WTC11 (cell line): Measurements from ENCODE around the gene LMO1. TPM values are rescaled to one million over a fixed set of nuclear protein-coding genes. Genes with fewer than 3 reads are reported as not detected.

Experiments used
- ATAC-seq: fragments of 200-7000 bp; cut with Tn5 transposase; 2 replicates; pipeline ENCODE4 v1.10.0; 2021; ENCODE audit warnings: mild to moderate bottlenecking, moderate library complexity
- CTCF ChIA-PET: fragments of 300-600 bp; sonication (Branson Sonifier 250); formaldehyde crosslinking; loops from one replicate; lab custom pipeline; 2021; ENCODE audit warnings: antibody characterized with exemption; lab: Charles Lee
- POLR2A ChIA-PET: fragments of 350-600 bp; sonication (Branson Sonifier 250); formaldehyde crosslinking; loops from one replicate; lab custom pipeline; 2021; ENCODE audit warnings: antibody characterized with exemption; lab: Charles Lee
- DNase-seq: peaks from one replicate; pipeline ENCODE4 v3.0.0; 2021; ENCODE audit warnings: low spot score
- H3K27ac Mint-ChIP-seq: 2 replicates; pipeline ENCODE4 v1.8.0; 2021; ENCODE audit warnings: mixed read lengths
- H3K27me3 Mint-ChIP-seq: 2 replicates; pipeline ENCODE4 v1.8.0; 2021; ENCODE audit warnings: low read depth, mild to moderate bottlenecking, moderate library complexity, mixed read lengths
- H3K36me3 Mint-ChIP-seq: 2 replicates; pipeline ENCODE4 v1.8.0; 2021; ENCODE audit warnings: mixed read lengths
- H3K4me1 Mint-ChIP-seq: 2 replicates; pipeline ENCODE4 v1.8.0; 2022; ENCODE audit warnings: mixed read lengths
- H3K4me3 Mint-ChIP-seq: 2 replicates; pipeline ENCODE4 v1.8.0; 2021; ENCODE audit warnings: mild to moderate bottlenecking, moderate library complexity, mixed read lengths
- H3K9me3 Mint-ChIP-seq: 2 replicates; pipeline ENCODE4 v1.8.0; 2021; ENCODE audit warnings: mixed read lengths
- ATF2 ChIP-seq: sonication (generic); formaldehyde crosslinking; IDR thresholded peaks from 2 replicates; pipeline ENCODE4 v1.8.1; 2022; ENCODE audit warnings: low read depth, missing genetic modification reagents, borderline replicate concordance
- CREB1 ChIP-seq: sonication (generic); formaldehyde crosslinking; IDR thresholded peaks from 2 replicates; pipeline ENCODE4 v1.8.0; 2023; ENCODE audit warnings: mild to moderate bottlenecking, missing genetic modification reagents
- CREM ChIP-seq: sonication (generic); formaldehyde crosslinking; IDR thresholded peaks from 2 replicates; pipeline ENCODE4 v1.8.1; 2022; ENCODE audit warnings: mild to moderate bottlenecking, missing genetic modification reagents, moderate library complexity
- CTCF ChIP-seq: fragments of 200-600 bp; IDR thresholded peaks from 2 replicates; pipeline ENCODE4 v1.8.0; 2022; ENCODE audit warnings: antibody characterized with exemption
- ESRRA ChIP-seq: sonication (generic); formaldehyde crosslinking; IDR thresholded peaks from 2 replicates; pipeline ENCODE4 v1.8.1; 2022; ENCODE audit warnings: mild to moderate bottlenecking, missing genetic modification reagents, borderline replicate concordance
- FOXJ3 ChIP-seq: sonication (generic); formaldehyde crosslinking; IDR thresholded peaks from 2 replicates; pipeline ENCODE4 v1.9.0; 2021; ENCODE audit warnings: missing genetic modification reagents, mild to moderate bottlenecking, borderline replicate concordance
- GTF2I ChIP-seq: fragments of 250-450 bp; sonication (Bioruptor Pico); conservative IDR thresholded peaks from 2 replicates; pipeline ENCODE4 v1.4.0; 2021; ENCODE audit warnings: mild to moderate bottlenecking
- JAZF1 ChIP-seq: fragments of 250-450 bp; sonication (Bioruptor Pico); IDR thresholded peaks from 2 replicates; pipeline ENCODE4 v1.9.0; 2021; ENCODE audit warnings: moderate library complexity, mild to moderate bottlenecking, inconsistent platforms
- JUN ChIP-seq: sonication (generic); formaldehyde crosslinking; IDR thresholded peaks from 2 replicates; pipeline ENCODE4 v1.8.0; 2023; ENCODE audit warnings: mild to moderate bottlenecking, missing genetic modification reagents
- MXD4 ChIP-seq: fragments of 250-450 bp; sonication (Bioruptor Pico); IDR thresholded peaks from 2 replicates; pipeline ENCODE4 v1.8.0; 2021; ENCODE audit warnings: mild to moderate bottlenecking, moderate library complexity, borderline replicate concordance
- NFE2L1 ChIP-seq: sonication (generic); formaldehyde crosslinking; IDR thresholded peaks from 2 replicates; pipeline ENCODE4 v1.8.1; 2023; ENCODE audit warnings: missing genetic modification reagents
- PRDM15 ChIP-seq: sonication (generic); formaldehyde crosslinking; IDR thresholded peaks from 2 replicates; pipeline ENCODE4 v1.8.0; 2022; ENCODE audit warnings: missing genetic modification reagents
- PRRX2 ChIP-seq: fragments of 250-450 bp; sonication (Bioruptor Pico); IDR thresholded peaks from 2 replicates; pipeline ENCODE4 v1.8.0; 2021; ENCODE audit warnings: mild to moderate bottlenecking
- RORB ChIP-seq: fragments of 250-450 bp; sonication (Bioruptor Pico); IDR thresholded peaks from 2 replicates; pipeline ENCODE4 v1.9.0; 2021; ENCODE audit warnings: mild to moderate bottlenecking
- SOX15 ChIP-seq: fragments of 250-450 bp; sonication (Bioruptor Pico); IDR thresholded peaks from 2 replicates; pipeline ENCODE4 v1.9.0; 2021; ENCODE audit warnings: mild to moderate bottlenecking
- SP1 ChIP-seq: sonication (generic); formaldehyde crosslinking; conservative IDR thresholded peaks from 2 replicates; pipeline ENCODE4 v1.8.1; 2022; ENCODE audit warnings: missing genetic modification reagents
- TCF7 ChIP-seq: sonication (generic); formaldehyde crosslinking; IDR thresholded peaks from 2 replicates; pipeline ENCODE4 v1.8.0; 2022; ENCODE audit warnings: mild to moderate bottlenecking, low read depth, missing genetic modification reagents, moderate library complexity
- TEAD1 ChIP-seq: sonication (generic); formaldehyde crosslinking; IDR thresholded peaks from 2 replicates; pipeline ENCODE4 v1.8.0; 2022; ENCODE audit warnings: mild to moderate bottlenecking, missing genetic modification reagents
- USF2 ChIP-seq: sonication (generic); formaldehyde crosslinking; IDR thresholded peaks from 2 replicates; pipeline ENCODE4 v1.8.1; 2023; ENCODE audit warnings: mild to moderate bottlenecking, missing genetic modification reagents, moderate library complexity
- ZBTB43 ChIP-seq: sonication (generic); formaldehyde crosslinking; IDR thresholded peaks from 2 replicates; pipeline ENCODE4 v1.8.1; 2023; ENCODE audit warnings: mild to moderate bottlenecking, missing genetic modification reagents
- ZNF232 ChIP-seq: sonication (generic); formaldehyde crosslinking; IDR thresholded peaks from 2 replicates; pipeline ENCODE4 v1.8.0; 2022; ENCODE audit warnings: mild to moderate bottlenecking, missing genetic modification reagents
- ZNF317 ChIP-seq: sonication (generic); formaldehyde crosslinking; IDR thresholded peaks from 2 replicates; pipeline ENCODE4 v1.8.1; 2023; ENCODE audit warnings: low read depth, mild to moderate bottlenecking, moderate library complexity, missing genetic modification reagents, borderline replicate concordance
- ZNF416 ChIP-seq: fragments of 250-450 bp; sonication (Bioruptor Pico); IDR thresholded peaks from 2 replicates; pipeline ENCODE4 v1.9.0; 2021; ENCODE audit warnings: mild to moderate bottlenecking, inconsistent platforms
- ZNF512 ChIP-seq: sonication (generic); formaldehyde crosslinking; IDR thresholded peaks from 2 replicates; pipeline ENCODE4 v1.8.1; 2022; ENCODE audit warnings: missing genetic modification reagents, borderline replicate concordance
- total RNA-seq: library from RNA; stranded (reverse); gene quantifications from 3 replicates; pipeline ENCODE4 v1.2.3, GENCODE V29; 2021

Gene LMO1
- total RNA-seq, 1 experiment from 2014 or later: 0.44 TPM

GRCh38 chr11:8232849-8233606, 30.6 kb downstream of the LMO1 start:
- Mint-ChIP-seq H3K36me3 (no peaks in the 10 kb centered on the region), H3K4me3 (no peak overlapping the region), H3K27me3 (peaks cover 3% of the 10 kb centered on the region; the same call in 1 of the 2 replicates), H3K4me1 (no peaks in the 10 kb centered on the region; the same call in 1 of the 2 replicates), H3K27ac (no peak overlapping the region)
- ATAC-seq: no peak
- POLR2A ChIA-PET: no interaction called here
- DNase-seq: no peak
- TF ChIP-seq CREM (no peak), NFE2L1 (CRISPR knock-in tag) (no peak), JAZF1 (no peak), CTCF (no peak), FOXJ3 (CRISPR knock-in tag) (no peak), ZNF232 (CRISPR knock-in tag) (no peak), PRRX2 (no peak), TCF7 (no peak), SOX15 (no peak), ZBTB43 (CRISPR knock-in tag) (no peak), USF2 (CRISPR knock-in tag) (no peak), RORB (CRISPR knock-in tag) (no peak), TEAD1 (CRISPR knock-in tag) (no peak)
- TF ChIP-seq, all 79 proteins: peak for 0
- CTCF ChIA-PET: interaction anchor here (1.0 to 9.4 kb wide), 3 partner anchors 10 to 31 kb away, joined by 5 to 105 read pairs (median 8); partner anchors contain the start of gene LMO1
- H3K9me3 Mint-ChIP-seq: no peaks in the 10 kb centered on the region

GRCh38 chr11:8232414-8232813, 31.3 kb downstream of the LMO1 start:
- CTCF ChIA-PET: interaction anchor here (1.0 to 9.4 kb wide), 3 partner anchors 15 to 39 kb away, joined by 4 to 105 read pairs (median 5); partner anchors contain the start of gene LMO1
- H3K27ac Mint-ChIP-seq: no peak overlapping the region
- POLR2A ChIA-PET: no interaction called here
- TF ChIP-seq MXD4 (CRISPR knock-in tag) (no peak), JUN (CRISPR knock-in tag) (no peak), ZNF416 (CRISPR knock-in tag) (no peak), ESRRA (CRISPR knock-in tag) (no peak), USF2 (CRISPR knock-in tag) (no peak), GTF2I (CRISPR knock-in tag) (no peak), ZNF512 (no peak), ZNF317 (CRISPR knock-in tag) (no peak), PRRX2 (no peak), FOXJ3 (CRISPR knock-in tag) (no peak), PRDM15 (CRISPR knock-in tag) (no peak), CREB1 (no peak), ATF2 (CRISPR knock-in tag) (no peak), SP1 (no peak)

More at GRCh38 chr11:8232414-8232813, 31.3 kb downstream of the LMO1 start:
- Mint-ChIP-seq H3K36me3 (no peaks in the 10 kb centered on the region), H3K4me1 (no peaks in the 10 kb centered on the region; the same call in 1 of the 2 replicates), H3K27me3 (peaks cover 3% of the 10 kb centered on the region; the same call in 1 of the 2 replicates), H3K4me3 (no peak overlapping the region), H3K9me3 (no peaks in the 10 kb centered on the region)
- ATAC-seq (no peak), DNase-seq (no peak)
